GM12865 (cell line): ENCODE results near the gene CLEC4C.
"Not testable (repeated sequence)": the region's sequence is repeated elsewhere in the genome, so short reads cannot be mapped to it uniquely, and the experiment has no call there.

ENCODE experiments used
- DNase-seq: peaks from one replicate; pipeline ENCODE4 v3.0.0; 2010; ENCODE audit warnings: low read depth
- H3K4me3 ChIP-seq: 2 replicates; pipeline ENCODE4 v1.5.1; 2011; ENCODE audit warnings: mild to moderate bottlenecking, low read depth, low read length, control low read depth
- CTCF ChIP-seq: IDR thresholded peaks from 2 replicates; pipeline ENCODE4 v1.5.1; 2011; ENCODE audit warnings: low read length, control low read depth, low read depth, inconsistent platforms; ENCODE audit not compliant: insufficient read depth; ENCODE audit errors: missing control alignments

Gene CLEC4C

GRCh38 chr12:7750350-7750749 is 3.2 kb upstream of the CLEC4C start:
- no peak for DNase-seq
- TF ChIP-seq CTCF: no peak
- no peak overlapping the region for H3K4me3 ChIP-seq

GRCh38 chr12:7749442-7749841 is 2.3 kb upstream of the CLEC4C start:
- no peak for TF ChIP-seq CTCF
- no peak overlapping the region for H3K4me3 ChIP-seq
- DNase-seq: peak; percentile 68

GRCh38 chr12:7748852-7749251 is 1.7 kb upstream of the CLEC4C start:
- DNase-seq: peak; percentile 34
- no peak for TF ChIP-seq CTCF
- no peak overlapping the region for H3K4me3 ChIP-seq

GRCh38 chr12:7732993-7733392 is 14.2 kb downstream of the CLEC4C start:
- no peak overlapping the region for H3K4me3 ChIP-seq
- no peak for DNase-seq
- no peak for TF ChIP-seq CTCF

GRCh38 chr12:7731486-7731885 is 15.7 kb downstream of the CLEC4C start:
- DNase-seq: no peak
- TF ChIP-seq CTCF: no peak
- no peak overlapping the region for H3K4me3 ChIP-seq

- DNase-seq, H3K4me3 ChIP-seq: not testable (repeated sequence)
Measured at GRCh38 chr12:7730984-7731383, 16.2 kb downstream of the CLEC4C start.

- no peak for DNase-seq
- no peak for TF ChIP-seq CTCF
- no peak overlapping the region for H3K4me3 ChIP-seq
Measured at GRCh38 chr12:7729746-7730145, 17.4 kb downstream of the CLEC4C start.
